HepG2 (cell line): ENCODE measurements around the gene PLCXD1. TPM values are rescaled to one million over a fixed set of nuclear protein-coding genes. Genes with fewer than 3 reads are reported as not detected.

Experiments used
- CCDC6 ChIP-seq: sonication (generic); formaldehyde crosslinking; IDR thresholded peaks from 2 replicates; pipeline ENCODE4 v1.8.1; 2022; ENCODE audit warnings: mild to moderate bottlenecking, missing genetic modification reagents, moderate library complexity
- ELF3 ChIP-seq: IDR thresholded peaks from 2 replicates; pipeline ENCODE4 v1.6.1; 2016; ENCODE audit warnings: missing genetic modification reagents, missing compliant biosample characterization
- ELF4 ChIP-seq: sonication (generic); formaldehyde crosslinking; IDR thresholded peaks from 2 replicates; pipeline ENCODE4 v1.5.0; 2020; ENCODE audit warnings: missing genetic modification reagents, mild to moderate bottlenecking, moderate library complexity, borderline replicate concordance
- EP300 ChIP-seq, 3 experiments: sonication (generic) in 1 of 3; formaldehyde crosslinking in 1 of 3; IDR thresholded peaks; 2 replicates each; pipeline versions ENCODE4 v1.5.1 to v1.6.1; 2011 to 2020; ENCODE audit warnings: low read depth in 2 of 3, low read length in 2 of 3, borderline replicate concordance in 1 of 3, improper control_type of control experiment in 1 of 3, mild to moderate bottlenecking in 1 of 3, missing genetic modification reagents in 1 of 3, moderate library complexity in 1 of 3
- KDM5B ChIP-seq: sonication (generic); formaldehyde crosslinking; IDR thresholded peaks from 2 replicates; pipeline ENCODE4 v1.4.0; 2020; ENCODE audit warnings: missing genetic modification reagents, mild to moderate bottlenecking, borderline replicate concordance
- MTA3 ChIP-seq: sonication (generic); formaldehyde crosslinking; IDR thresholded peaks from 2 replicates; pipeline ENCODE4 v1.4.0; 2020; ENCODE audit warnings: missing genetic modification reagents
- MYC ChIP-seq: sonication (generic); formaldehyde crosslinking; IDR thresholded peaks from 2 replicates; pipeline ENCODE4 v1.9.0; 2021; ENCODE audit warnings: missing genetic modification reagents, borderline replicate concordance
- NFYB ChIP-seq: sonication (generic); formaldehyde crosslinking; IDR thresholded peaks from 2 replicates; pipeline ENCODE4 v1.4.0; 2020; ENCODE audit warnings: missing genetic modification reagents
- PCBP2 ChIP-seq: fragments of 200-400 bp; formaldehyde crosslinking; optimal IDR thresholded peaks from 2 replicates; pipeline ENCODE3; 2018; ENCODE audit warnings: low read length, low read depth; ENCODE audit not compliant: poor library complexity, severe bottlenecking
- SALL1 ChIP-seq: sonication (generic); formaldehyde crosslinking; IDR thresholded peaks from 2 replicates; pipeline ENCODE4 v1.8.0; 2022; ENCODE audit warnings: mild to moderate bottlenecking, missing genetic modification reagents
- SMARCC2 ChIP-seq: fragments of 450-650 bp; IDR thresholded peaks from 2 replicates; pipeline ENCODE4 v1.6.1; 2017; ENCODE audit warnings: antibody characterized with exemption, mild to moderate bottlenecking
- SOX6 ChIP-seq, 2 experiments: fragments of 450-650 bp in 1 of 2; sonication (generic) in 1 of 2; formaldehyde crosslinking in 1 of 2; IDR thresholded peaks; 2 replicates each; pipeline versions ENCODE4 v1.4.0 to v1.6.1; 2017 to 2020; ENCODE audit warnings: antibody characterized with exemption in 1 of 2, mild to moderate bottlenecking in 1 of 2, missing genetic modification reagents in 1 of 2
- SPEN ChIP-seq: sonication (generic); formaldehyde crosslinking; IDR thresholded peaks from 2 replicates; pipeline ENCODE4 v1.5.1; 2020; ENCODE audit warnings: low read depth, mild to moderate bottlenecking, missing genetic modification reagents
- TEAD3 ChIP-seq: optimal IDR thresholded peaks from 2 replicates; pipeline ENCODE3; 2016; ENCODE audit warnings: borderline replicate concordance
- ZNF335 ChIP-seq: sonication (generic); formaldehyde crosslinking; IDR thresholded peaks from 2 replicates; pipeline ENCODE4 v1.4.0; 2020; ENCODE audit warnings: missing genetic modification reagents
- ZNF367 ChIP-seq: sonication (generic); formaldehyde crosslinking; IDR thresholded peaks from 2 replicates; pipeline ENCODE4 v1.4.0; 2020; ENCODE audit warnings: missing genetic modification reagents, borderline replicate concordance
- ZNF446 ChIP-seq: sonication (generic); formaldehyde crosslinking; IDR thresholded peaks from 2 replicates; pipeline ENCODE4 v1.5.0; 2020; ENCODE audit warnings: mild to moderate bottlenecking, missing genetic modification reagents
- ZZZ3 ChIP-seq: sonication (generic); formaldehyde crosslinking; IDR thresholded peaks from 2 replicates; pipeline ENCODE4 v1.4.0; 2020; ENCODE audit warnings: missing genetic modification reagents, mild to moderate bottlenecking, borderline replicate concordance
- polyA plus RNA-seq, 8 experiments: library from polyadenylated mRNA; depleted of rRNA in 3 of 8; stranded (reverse) in 7 of 8; unstranded in 1 of 8; fragments of >200 nt; fragmentation: Illumina TruSeq in 4 of 8; extraction: Trizol in 4 of 8; gene quantifications; 2 replicates each; pipeline versions ENCODE4 v1.2.1 to v1.2.3, GENCODE V29; 2011 to 2016; ENCODE audit warnings: low read depth in 4 of 8, missing spikeins in 1 of 8, mixed read lengths in 1 of 8; ENCODE audit not compliant: insufficient read depth in 1 of 8
- total RNA-seq, 5 experiments: library from RNA; depleted of rRNA; stranded (reverse); fragments of >200 nt; fragmentation: Illumina TruSeq; extraction: Trizol; gene quantifications; 2 replicates each; pipeline ENCODE4 v1.2.3, GENCODE V29; 2016; ENCODE audit warnings: low read depth in 1 of 5
- TF ChIP-seq, protein P1 (sequence below): sonication (generic); formaldehyde crosslinking; IDR thresholded peaks from 2 replicates; pipeline ENCODE4 v1.8.0; 2022; ENCODE audit warnings: mild to moderate bottlenecking, missing genetic modification reagents, moderate library complexity
- TF ChIP-seq, protein P2 (sequence below): sonication (generic); formaldehyde crosslinking; IDR thresholded peaks from 2 replicates; pipeline ENCODE4 v1.9.0; 2021; ENCODE audit warnings: missing genetic modification reagents, mild to moderate bottlenecking, borderline replicate concordance
- TF ChIP-seq, protein P3 (sequence below): sonication (generic); formaldehyde crosslinking; IDR thresholded peaks from 2 replicates; pipeline ENCODE4 v1.5.1; 2020; ENCODE audit warnings: missing genetic modification reagents, mild to moderate bottlenecking, borderline replicate concordance
- TF ChIP-seq, protein P4 (sequence below): sonication (generic); formaldehyde crosslinking; IDR thresholded peaks from 2 replicates; pipeline ENCODE4 v1.9.0; 2021; ENCODE audit warnings: missing genetic modification reagents, borderline replicate concordance
- TF ChIP-seq, protein P5 (sequence below): sonication (generic); formaldehyde crosslinking; IDR thresholded peaks from 2 replicates; pipeline ENCODE4 v1.4.0; 2020; ENCODE audit warnings: missing genetic modification reagents, mild to moderate bottlenecking, borderline replicate concordance

Gene PLCXD1
- total and polyA plus RNA-seq, 2 of the 13 experiments (the other 11 are each of a cell fraction or from before 2014, with no cell fraction given) = 87.7 to 153 TPM

DNA sequence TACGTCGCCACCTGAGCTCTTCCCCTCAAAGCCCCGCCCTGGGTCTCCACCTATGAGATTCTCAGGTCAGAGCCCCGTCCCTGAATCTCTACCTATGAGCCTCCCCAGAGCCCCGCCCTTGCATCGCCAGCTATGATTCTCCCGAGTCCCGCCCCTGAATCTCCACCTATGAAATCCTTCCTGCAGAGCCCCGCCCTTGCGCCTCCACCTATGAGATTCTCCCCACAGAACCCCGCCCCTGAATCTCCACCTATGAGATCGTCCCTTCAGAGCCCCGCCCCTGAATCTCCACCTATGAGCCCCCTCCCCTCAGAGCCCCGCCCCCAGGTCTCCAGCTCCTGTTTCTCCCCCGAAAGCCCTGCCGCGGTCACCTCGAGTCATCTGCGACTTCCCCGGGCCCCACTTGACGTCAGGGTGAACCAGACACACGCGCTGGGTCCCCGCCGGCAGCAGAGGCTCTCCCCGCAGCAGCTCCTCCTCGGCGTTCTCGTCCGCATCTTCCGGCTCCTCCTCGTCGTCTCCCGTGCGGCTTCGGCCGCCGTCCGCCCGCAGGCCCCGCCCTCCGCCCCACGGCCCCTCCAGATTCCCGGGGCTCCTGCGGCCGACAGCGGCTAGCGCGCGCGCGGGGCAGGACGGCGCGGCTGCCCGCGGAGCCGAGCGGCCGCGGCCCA lies 37.0 kb downstream of the PLCXD1 start (continued):
- TF ChIP-seq PCBP2 = no peak
- TF ChIP-seq, protein P1, sequence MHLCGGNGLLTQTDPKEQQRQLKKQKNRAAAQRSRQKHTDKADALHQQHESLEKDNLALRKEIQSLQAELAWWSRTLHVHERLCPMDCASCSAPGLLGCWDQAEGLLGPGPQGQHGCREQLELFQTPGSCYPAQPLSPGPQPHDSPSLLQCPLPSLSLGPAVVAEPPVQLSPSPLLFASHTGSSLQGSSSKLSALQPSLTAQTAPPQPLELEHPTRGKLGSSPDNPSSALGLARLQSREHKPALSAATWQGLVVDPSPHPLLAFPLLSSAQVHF (CRISPR knock-in tag) = no peak
- TF ChIP-seq ZZZ3 (CRISPR knock-in tag) = no peak; the same call in 1 of the 2 replicates
- no peak for TF ChIP-seq ZNF446 (CRISPR knock-in tag)
- no peak; the same call in 1 of the 2 replicates for TF ChIP-seq SALL1 (CRISPR knock-in tag)
- TF ChIP-seq, protein P2, sequence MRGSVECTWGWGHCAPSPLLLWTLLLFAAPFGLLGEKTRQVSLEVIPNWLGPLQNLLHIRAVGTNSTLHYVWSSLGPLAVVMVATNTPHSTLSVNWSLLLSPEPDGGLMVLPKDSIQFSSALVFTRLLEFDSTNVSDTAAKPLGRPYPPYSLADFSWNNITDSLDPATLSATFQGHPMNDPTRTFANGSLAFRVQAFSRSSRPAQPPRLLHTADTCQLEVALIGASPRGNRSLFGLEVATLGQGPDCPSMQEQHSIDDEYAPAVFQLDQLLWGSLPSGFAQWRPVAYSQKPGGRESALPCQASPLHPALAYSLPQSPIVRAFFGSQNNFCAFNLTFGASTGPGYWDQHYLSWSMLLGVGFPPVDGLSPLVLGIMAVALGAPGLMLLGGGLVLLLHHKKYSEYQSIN (CRISPR knock-in tag) = no peak
- no peak for TF ChIP-seq ELF4 (CRISPR knock-in tag)
- TF ChIP-seq, protein P3, sequence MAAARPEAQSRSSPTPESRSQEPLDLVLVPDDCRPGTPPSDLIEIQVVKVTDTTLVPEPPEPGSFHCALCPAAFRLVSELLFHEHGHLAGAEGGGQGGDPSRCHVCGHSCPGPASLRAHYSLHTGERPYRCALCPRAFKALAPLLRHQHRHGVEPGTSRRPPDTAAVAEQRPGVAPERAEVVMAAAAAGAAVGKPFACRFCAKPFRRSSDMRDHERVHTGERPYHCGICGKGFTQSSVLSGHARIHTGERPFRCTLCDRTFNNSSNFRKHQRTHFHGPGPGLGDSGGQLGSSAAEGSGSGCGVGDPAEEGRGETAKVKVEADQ (CRISPR knock-in tag) = no peak
- no peak for TF ChIP-seq ZNF367 (CRISPR knock-in tag)
- TF ChIP-seq ELF3 (CRISPR knock-in tag) = no peak
- no peak for TF ChIP-seq TEAD3 (CRISPR knock-in tag)
- no peak for TF ChIP-seq ZNF335 (CRISPR knock-in tag)
- TF ChIP-seq, protein P4, sequence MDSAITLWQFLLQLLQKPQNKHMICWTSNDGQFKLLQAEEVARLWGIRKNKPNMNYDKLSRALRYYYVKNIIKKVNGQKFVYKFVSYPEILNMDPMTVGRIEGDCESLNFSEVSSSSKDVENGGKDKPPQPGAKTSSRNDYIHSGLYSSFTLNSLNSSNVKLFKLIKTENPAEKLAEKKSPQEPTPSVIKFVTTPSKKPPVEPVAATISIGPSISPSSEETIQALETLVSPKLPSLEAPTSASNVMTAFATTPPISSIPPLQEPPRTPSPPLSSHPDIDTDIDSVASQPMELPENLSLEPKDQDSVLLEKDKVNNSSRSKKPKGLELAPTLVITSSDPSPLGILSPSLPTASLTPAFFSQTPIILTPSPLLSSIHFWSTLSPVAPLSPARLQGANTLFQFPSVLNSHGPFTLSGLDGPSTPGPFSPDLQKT (CRISPR knock-in tag) = no peak
- no peak for TF ChIP-seq SPEN (CRISPR knock-in tag)
- TF ChIP-seq MTA3 (CRISPR knock-in tag) = no peak
- no peak for TF ChIP-seq MYC
- TF ChIP-seq, protein P5, sequence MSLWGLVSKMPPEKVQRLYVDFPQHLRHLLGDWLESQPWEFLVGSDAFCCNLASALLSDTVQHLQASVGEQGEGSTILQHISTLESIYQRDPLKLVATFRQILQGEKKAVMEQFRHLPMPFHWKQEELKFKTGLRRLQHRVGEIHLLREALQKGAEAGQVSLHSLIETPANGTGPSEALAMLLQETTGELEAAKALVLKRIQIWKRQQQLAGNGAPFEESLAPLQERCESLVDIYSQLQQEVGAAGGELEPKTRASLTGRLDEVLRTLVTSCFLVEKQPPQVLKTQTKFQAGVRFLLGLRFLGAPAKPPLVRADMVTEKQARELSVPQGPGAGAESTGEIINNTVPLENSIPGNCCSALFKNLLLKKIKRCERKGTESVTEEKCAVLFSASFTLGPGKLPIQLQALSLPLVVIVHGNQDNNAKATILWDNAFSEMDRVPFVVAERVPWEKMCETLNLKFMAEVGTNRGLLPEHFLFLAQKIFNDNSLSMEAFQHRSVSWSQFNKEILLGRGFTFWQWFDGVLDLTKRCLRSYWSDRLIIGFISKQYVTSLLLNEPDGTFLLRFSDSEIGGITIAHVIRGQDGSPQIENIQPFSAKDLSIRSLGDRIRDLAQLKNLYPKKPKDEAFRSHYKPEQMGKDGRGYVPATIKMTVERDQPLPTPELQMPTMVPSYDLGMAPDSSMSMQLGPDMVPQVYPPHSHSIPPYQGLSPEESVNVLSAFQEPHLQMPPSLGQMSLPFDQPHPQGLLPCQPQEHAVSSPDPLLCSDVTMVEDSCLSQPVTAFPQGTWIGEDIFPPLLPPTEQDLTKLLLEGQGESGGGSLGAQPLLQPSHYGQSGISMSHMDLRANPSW = no peak
- TF ChIP-seq NFYB (CRISPR knock-in tag) = peak; percentile 82
- TF ChIP-seq EP300 (IDR thresholded peaks at IDR 0.05; ENCODE audit: low read depth in 2 of 2, low read length in 2 of 2) = no peak
- no peak for TF ChIP-seq EP300 (CRISPR knock-in tag; IDR thresholded peaks at IDR 0.05; ENCODE audit: borderline replicate concordance)
- no peak for TF ChIP-seq KDM5B (CRISPR knock-in tag)
- no peak for TF ChIP-seq CCDC6 (CRISPR knock-in tag)
- no peak for TF ChIP-seq SOX6 (IDR thresholded peaks at IDR 0.05)
- TF ChIP-seq SOX6 (CRISPR knock-in tag; IDR thresholded peaks at IDR 0.05) = 0 out of 2 replicates have a peak, but pooled peaks have one; percentile 0
- TF ChIP-seq SMARCC2 = no peak
